Germinal center (tissue), 1 donor: ENCODE data around the gene PRKCZ.

Experiments used
- DNase-seq: peaks from one replicate; pipeline ENCODE4 v3.0.0; 2012; ENCODE audit warnings: mixed read lengths, low spot score

Gene PRKCZ

DNA sequence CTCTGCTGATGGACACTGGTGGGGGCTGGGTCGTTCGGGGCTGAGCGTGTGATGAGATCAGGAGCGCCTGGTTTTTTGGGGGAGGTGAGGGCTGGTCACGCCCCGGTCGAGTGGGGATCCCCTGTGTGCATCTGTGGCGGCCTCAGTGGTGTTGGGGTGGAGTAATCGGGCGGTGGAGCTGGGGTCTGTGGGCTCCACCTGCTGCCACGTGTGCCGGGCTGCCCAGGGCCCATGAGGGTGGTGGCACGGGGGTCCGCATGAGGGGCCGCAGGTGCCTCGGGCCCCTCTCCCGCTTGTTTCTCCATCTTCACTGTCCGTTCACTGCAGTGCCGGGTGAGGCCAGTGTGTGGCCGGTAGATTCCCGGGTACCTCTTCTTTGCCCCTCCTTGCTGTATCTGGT lies 17.2 kb downstream of the PRKCZ start:
- DNase-seq, result no peak

DNA sequence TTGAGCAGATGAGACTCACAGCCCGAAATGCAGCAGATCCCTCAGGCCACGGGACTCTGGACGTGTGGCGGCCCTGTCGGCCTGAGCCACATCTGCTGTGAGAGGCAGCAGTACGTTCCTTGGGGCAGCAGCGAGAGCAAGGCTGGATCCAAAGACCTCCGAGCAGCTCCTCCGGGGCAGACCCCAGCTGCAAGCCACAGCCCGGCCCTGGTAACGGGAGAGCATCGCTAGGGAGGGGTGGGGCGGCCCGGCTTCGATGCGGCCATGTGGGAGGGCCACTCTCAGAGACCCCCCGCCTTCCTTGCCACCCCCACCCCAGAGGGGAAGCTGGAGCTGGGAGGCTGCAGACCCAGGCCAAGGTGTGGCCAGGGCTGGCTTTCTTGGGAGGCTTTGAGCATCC lies 17.8 kb downstream of the PRKCZ start:
- no peak for DNase-seq

DNA sequence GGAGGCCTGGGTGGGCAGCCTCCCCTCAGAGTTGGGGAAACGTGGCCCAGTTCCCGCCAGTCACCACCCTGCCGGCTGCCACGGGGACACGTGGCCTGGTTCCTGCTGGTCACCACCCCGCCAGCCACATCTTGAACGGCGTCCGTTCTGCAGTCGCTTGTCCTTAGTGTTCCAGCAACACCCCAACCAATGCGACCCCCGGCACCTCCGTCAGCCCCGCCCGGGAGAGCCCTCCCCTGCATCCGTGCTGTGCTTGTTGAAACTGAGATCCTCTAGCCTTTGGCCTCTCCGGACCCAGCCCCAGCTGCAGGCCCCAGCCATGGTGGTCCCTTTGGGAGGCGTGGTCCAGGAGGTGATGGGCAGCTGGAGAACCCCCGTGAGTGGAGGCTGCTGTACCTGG lies 18.7 kb downstream of the PRKCZ start:
- no peak for DNase-seq

DNA sequence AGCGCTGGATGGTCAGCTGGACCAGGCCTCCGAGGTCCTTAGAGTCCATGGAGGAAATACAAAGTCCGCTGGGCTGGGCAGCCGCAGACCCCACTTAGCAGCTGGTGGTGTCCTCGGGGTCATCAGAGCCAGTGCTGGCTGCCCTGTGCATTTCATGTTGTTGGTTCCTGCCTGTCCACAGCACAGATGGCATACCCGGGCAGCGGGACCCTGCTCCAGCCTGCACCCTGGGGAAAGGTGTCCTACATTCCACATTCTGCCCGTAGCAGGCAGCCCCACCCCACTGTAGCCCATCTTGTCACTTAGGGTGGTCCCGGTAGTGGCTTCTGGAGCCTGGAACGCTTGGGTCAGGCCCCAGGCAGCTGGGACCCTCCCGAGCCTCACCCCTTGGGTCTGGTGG lies 19.8 kb downstream of the PRKCZ start:
- no peak for DNase-seq

DNA sequence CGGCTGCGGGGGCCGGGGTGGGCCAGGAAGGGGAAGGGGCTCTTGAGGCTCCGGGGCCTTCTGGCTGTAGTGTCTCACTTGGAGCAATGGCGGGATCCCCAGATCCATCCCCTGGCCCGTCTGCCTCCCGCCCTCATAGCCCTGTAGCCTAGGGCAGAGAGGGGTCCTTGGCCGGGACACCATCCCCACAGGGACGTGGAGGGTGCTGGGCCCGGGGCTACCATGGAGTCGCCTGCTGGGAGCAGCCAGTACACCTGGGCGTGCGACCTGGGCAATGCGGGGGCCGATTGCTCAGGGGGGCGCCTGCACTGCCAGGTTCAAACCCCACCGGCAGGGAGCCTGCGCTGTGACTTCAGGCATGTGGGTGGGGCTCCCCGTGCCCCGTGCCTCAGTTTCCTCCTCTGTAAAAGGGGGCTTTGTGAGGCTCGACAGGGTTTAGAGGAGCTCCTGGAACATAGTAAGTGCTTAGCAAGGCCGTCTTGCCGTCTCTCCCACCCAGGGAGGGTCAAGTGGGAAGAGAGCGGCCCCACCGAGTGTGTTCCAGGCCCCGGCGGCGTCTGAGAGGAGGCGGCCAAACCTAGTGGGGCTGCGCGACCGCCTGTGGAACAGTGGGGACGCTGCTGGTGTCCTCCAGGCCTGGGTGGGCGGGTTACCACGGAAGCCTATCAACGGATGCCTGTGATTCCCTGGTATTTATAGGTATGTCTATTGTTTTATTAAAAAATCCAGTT lies 20.8 kb downstream of the PRKCZ start:
- DNase-seq, result no peak

GRCh38 chr1:2072109-2072806 lies 22.0 kb downstream of the PRKCZ start:
- DNase-seq, result no peak

DNA sequence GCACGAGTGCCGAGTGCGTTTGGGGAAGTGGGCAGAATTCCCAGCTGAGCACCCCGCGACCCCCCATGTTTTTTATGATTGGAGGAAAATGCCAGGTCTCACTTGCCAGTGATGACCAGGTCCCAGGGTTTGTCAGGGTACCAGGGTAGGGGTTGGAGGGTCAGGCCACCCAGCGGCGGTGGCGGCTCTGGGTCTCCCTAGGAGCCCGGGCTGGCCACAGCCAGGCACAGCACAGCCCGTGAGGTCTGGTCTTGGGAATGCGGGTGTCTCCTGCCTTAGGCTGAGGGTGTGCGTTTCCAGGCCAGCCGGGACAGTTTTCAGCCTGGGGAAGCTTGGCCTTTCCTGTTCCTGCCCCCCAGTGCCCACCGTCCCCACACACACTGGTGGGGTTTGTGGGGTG lies 22.7 kb downstream of the PRKCZ start:
- DNase-seq, result no peak

- no peak for DNase-seq
These were observed 23.4 kb downstream of the PRKCZ start for GRCh38 chr1:2073382-2074230.

DNA sequence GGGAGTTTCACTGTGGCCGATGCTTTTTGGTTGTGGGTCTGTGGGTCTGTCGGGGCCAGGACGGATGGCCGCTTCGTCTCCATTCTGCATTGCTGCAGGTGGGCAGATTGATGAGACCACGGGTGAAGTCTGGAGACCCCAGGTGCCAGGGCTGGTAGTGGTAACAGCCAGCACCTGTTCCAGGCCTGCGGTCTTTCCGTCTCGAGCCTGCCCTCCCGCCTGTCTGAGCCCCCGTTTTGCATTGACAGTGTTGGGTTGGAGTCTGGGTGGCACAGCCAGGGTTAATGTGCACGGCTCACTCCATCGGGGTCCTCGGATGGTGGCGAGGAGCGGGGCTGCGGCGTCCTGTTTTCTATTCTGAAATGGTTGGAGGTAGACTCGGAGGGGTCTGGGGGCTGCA lies 24.2 kb downstream of the PRKCZ start:
- no peak for DNase-seq

DNA sequence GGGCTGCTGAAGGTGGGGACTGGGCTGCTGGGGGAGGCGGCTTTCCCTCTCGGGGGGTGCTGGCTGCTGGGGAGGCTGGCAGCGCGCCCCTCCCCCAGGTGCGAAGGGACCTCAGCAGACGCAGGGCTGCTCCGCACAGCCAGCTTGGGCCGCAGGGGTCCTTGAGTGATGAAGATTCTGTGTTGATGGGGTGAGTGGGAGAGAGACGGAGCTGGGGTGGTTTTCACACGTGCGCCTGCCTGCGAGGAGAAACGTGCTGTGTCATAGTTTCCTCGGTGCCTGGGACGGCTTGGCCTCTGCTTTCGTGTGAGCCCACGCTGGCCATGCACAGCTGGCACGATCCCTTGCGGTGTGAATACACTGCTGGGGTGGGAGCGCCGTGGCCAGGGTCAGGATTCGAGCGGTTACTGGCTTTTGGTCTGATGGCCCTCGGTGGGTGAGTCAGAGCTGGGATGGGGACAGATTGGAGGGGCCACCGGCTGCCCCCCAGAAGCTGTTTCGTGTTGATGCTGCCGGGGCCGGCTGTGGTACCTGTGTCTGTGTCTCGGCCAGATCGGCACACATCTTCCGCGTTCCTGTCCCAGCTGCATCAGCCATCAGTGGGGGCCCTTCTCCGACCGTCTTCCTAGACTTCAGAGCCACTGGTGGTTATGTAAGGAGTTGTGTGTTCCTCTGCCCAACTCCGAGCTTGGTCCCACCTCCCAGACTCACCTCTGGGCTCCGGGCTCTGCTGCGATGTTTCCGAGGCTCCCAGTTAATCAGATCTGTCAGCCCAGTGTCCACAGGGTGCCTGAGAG lies 24.9 kb downstream of the PRKCZ start:
- DNase-seq, result no peak

- no peak for DNase-seq
These were observed 26.6 kb downstream of the PRKCZ start for GRCh38 chr1:2076826-2077225.

GRCh38 chr1:2078170-2078569 lies 28.0 kb downstream of the PRKCZ start:
- no peak for DNase-seq

GRCh38 chr1:2079396-2080085 lies 29.3 kb downstream of the PRKCZ start:
- DNase-seq, result no peak

DNA sequence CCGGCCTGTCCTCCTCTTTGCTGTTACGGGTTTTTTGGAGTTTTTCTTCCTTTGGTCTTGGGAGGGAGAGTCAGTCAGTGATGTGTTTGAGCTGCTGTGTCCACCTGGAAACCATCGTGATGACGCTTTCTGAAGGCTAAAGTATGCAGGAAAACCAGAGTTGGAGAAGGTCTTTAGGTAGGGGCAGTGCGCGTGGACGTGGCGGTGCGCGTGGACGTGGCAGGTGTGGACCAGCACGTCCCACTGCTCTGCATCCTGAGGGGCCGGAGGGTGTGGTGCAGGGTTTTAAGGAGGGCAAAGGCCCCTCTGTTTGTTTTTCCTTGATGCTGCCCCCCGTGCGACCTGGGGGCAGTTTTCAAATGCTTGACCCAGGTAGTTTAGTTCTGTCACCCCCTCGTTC lies 29.9 kb downstream of the PRKCZ start:
- no peak for DNase-seq

DNA sequence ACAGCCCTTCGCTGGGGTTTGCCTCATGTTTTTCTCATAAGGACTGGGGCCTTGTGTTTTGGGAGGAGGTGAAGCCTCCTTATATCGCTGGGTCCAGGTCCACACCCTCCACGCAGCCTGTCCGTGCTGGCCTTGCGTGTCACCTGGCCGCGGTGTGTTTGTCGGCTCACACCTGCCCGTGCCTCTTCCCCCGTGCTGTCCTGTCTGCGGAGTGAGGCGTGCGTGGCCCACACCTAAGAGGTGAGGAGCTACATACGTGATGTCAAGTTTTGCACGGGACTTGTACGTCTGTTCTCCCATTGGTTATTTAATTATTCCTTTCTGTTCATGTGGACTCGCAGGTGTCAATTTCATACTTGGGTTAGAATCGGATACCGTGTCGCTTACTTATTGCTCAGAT lies 30.7 kb downstream of the PRKCZ start:
- DNase-seq, result no peak

DNA sequence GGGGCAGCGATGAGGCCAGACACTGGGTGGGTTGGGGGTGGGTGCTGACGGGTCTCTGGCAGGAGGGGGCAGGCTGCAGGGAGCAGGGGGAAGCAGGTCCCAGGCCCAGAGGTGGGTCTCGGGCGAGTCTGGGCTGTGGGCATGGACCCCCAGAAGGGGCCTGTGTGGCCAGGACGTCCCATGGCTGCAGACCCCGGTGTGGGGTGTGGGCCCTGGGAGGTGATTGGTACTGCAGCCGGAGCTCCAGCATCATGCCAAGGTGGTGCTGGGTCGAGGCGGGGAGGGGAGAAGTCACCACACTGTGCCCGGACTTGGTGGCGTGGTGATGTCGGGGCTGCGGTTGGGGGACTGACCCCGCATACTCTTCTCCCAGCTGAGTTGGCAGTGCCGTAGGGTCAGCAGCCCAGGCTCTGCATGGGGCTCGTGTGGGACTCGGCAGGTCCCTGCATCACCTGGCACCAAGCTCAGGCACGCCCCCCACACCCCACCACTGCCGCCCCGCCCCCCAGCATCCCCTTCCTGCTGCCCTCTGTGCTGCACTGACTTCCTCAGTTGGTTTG lies 31.2 kb downstream of the PRKCZ start:
- no peak for DNase-seq

GRCh38 chr1:2082064-2082463 lies 31.9 kb downstream of the PRKCZ start:
- no peak for DNase-seq

DNA sequence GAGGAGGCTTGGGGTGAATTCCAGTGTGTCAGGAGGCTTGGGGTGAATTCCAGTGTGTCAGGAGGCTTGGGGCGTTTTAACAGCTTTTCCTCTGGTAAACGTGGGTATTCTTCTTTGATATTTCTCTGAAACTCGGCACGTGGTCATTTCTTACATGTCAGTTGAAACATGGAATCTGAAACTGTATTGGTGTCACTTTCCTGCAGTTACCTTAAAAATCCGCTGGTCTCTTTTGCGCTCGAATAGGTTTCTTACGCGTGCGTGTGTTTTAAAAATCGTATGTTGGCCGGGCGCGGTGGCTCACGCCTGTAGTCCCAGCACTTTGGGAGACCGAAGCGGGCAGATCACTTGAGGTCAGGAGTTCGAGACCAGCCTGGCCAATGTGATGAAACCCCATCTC lies 33.5 kb downstream of the PRKCZ start:
- no peak for DNase-seq

DNA sequence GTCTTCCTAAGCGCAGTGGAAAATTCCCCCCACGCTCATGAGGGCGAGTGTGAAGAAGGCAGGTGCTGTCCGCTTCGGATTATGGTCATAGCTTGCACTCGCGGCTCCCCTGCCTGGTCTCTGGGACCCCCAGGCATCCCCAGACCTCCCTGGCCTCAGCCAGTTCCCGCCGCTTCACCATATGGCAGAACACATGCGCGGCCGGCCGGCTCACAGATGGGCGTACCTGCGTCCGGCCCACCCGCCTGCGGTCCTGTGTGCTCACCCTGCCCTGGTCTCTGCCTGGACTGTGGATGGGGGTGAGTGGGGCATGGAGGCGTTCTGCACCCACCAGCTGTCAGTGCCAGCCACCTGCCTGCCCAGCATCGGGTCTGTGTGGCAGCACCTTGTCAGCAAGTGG lies 34.1 kb downstream of the PRKCZ start:
- no peak for DNase-seq

GRCh38 chr1:2085080-2085479 lies 34.9 kb downstream of the PRKCZ start:
- DNase-seq, result no peak

- no peak for DNase-seq
These were observed 36.4 kb downstream of the PRKCZ start for GRCh38 chr1:2086446-2087078.
